Esophagus muscularis mucosa (tissue), 4 donors: Measurements from ENCODE around the gene CCDC85C.

Source experiments
- CTCF ChIP-seq, 3 experiments: fragments of 200-600 bp in 2 of 3; fragments of 450-650 bp in 1 of 3; sonication (generic) in 2 of 3; IDR thresholded peaks; one replicate each; pipeline ENCODE4 v1.5.1; 2017 to 2019; ENCODE audit warnings: antibody characterized with exemption in 3 of 3, mild to moderate bottlenecking in 2 of 3, moderate library complexity in 1 of 3
- EP300 ChIP-seq: sonication (generic); formaldehyde crosslinking; IDR thresholded peaks from one replicate; pipeline ENCODE4 v1.6.1; 2017; ENCODE audit warnings: antibody characterized with exemption
- POLR2A ChIP-seq: fragments of 450-650 bp; IDR thresholded peaks from one replicate; pipeline ENCODE4 v1.6.1; 2017; ENCODE audit warnings: antibody characterized with exemption, moderate library complexity, mild to moderate bottlenecking, low read depth
- POLR2AphosphoS5 ChIP-seq, 2 donors: sonication (generic); formaldehyde crosslinking; IDR thresholded peaks; one replicate each; pipeline ENCODE4 v1.6.1; 2017; ENCODE audit warnings: antibody characterized with exemption in 2 of 2

GRCh38 chr14:99636487-99636886, 32.5 kb upstream of the CCDC85C start:
- no peak for TF ChIP-seq CTCF (IDR thresholded peaks at IDR 0.05)
- TF ChIP-seq EP300 = no peak
- no peak for TF ChIP-seq POLR2A
- no peak for TF ChIP-seq POLR2AphosphoS5 (IDR thresholded peaks at IDR 0.05)
